ENCODE measurements around the gene SHF.
A peak's percentile ranks its signal among the peaks of the same experiment; 100 is the strongest.

The SHF gene

DNA sequence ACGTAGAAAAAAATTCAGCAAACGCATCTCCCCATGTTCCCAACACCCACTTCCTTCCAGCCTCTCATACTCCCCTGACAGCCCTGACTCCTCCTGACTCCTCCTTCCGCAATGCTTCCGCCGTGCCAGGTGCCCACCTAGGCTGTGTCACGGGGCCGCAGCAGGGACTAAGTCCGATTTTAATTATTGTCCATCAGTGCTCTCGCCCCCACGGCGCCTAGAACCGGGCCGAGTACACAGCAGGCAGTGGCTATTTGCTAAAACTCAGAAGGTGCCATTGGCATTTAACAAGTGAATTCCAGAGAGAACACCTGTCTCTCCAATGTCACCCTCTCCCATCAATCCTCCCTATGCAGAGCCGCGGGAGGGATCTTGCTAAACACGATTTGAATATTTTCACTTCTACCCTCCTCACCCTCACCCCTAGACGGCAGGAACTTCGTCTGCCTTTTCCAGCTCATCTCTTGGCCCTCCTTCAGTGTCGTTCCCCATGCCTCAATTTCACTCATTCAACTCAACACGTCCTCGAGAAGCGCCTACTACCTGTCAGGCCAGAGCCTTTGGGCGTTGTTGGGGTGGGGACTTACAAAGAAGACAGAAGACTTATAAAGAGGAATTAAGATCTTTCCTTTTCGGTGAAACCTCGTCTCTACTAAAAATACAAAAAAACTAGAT, 11.5 kb upstream of the SHF start:
- peak; percentile 45 for DNase-seq (ENCODE audit: low read depth, low spot score)

DNA sequence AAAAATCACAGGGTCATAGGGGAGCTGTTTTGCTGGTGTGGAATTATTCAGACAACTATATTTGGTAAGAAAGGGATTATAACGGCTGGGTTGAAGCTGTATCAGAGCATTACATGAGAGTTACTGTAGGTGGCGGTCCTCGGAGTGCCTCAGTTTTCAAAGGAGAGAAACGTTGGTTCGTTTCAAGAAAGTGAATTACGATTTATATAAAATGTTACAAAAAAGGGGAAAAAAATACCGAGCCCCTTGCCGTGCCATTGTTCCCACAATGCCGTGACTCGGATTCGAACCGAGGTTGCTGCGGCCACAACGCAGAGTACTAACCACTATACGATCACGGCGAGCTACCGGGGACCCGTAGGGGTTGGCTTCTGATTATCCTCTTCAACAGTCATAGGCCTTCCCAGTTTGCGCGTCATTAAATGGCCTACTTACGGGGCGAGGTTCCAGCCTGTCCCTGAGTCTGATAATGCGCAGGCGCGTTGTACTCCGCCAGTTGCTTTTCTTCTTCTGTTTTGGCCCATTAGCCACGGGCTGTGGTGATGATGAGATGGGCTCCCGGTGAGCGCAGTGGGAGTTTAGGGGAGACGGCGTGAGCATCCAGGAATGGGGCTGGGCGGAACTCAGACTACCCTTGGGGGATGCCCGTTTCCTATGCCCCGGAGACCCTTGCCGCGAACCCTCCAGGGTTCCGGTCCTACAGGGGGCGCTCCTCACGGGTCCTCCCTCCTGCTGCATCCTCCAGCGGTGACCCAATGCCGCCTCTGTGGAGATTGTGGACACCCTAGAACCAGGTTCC, 10.8 kb upstream of the SHF start:
- DNase-seq (ENCODE audit: low read depth, low spot score): peak; percentile 98

- DNase-seq (ENCODE audit: low read depth, low spot score): no peak
These were observed 9.7 kb upstream of the SHF start for GRCh38 chr15:45197512-45197911.

- no peak for DNase-seq (ENCODE audit: low read depth, low spot score)
These were observed 230 bp downstream of the SHF start for GRCh38 chr15:45187578-45187893.

DNA sequence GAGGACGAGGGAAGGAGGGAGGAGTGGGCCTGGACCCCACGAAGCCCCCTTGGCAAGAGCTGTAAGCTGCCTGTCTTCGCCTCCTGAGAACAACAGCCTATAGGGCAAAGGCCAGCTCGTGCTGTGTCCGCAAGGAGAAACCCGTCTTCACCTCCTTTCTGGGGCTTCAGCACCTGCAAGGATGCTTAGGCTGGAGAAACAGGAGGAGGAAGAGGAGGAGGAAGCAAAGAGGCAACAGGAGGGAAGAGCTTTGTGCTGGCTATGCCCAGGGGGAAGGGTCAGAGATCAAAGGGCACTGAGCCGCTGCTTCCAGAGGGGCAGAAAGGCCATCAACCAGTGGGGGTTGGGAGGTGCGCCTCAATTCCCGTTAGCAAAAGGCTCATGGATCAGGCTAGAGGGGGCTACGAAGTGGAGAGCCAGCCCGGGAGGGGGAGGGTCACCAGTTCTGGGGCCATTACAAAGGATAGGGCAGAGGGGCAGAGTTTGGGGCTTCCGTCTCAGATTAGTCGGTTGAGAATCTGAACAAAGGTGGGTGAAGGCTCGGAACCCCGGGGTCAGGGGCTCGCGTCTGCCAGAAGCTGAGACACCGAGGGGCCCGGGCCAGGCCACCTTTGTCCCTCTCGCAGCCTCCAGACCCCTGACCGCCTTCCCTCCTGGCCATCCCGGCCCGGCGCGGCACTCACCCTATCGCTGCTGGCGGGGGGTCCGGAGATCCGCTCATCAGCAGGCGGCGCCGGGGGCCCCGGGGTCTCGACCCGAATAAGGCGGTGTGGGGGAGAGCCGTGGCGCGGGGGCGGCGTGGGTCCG, 792 bp downstream of the SHF start:
- DNase-seq (ENCODE audit: low read depth, low spot score): peak; percentile 17

GRCh38 chr15:45185903-45186770, 1.6 kb downstream of the SHF start:
- peak; percentile 41 for DNase-seq (ENCODE audit: low read depth, low spot score)

GRCh38 chr15:45185069-45185779, 2.5 kb downstream of the SHF start:
- no peak for DNase-seq (ENCODE audit: low read depth, low spot score)

GRCh38 chr15:45184562-45185041, 3.2 kb downstream of the SHF start:
- DNase-seq (ENCODE audit: low read depth, low spot score): no peak

GRCh38 chr15:45183511-45183910, 4.3 kb downstream of the SHF start:
- DNase-seq (ENCODE audit: low read depth, low spot score): no peak

GRCh38 chr15:45182996-45183395, 4.8 kb downstream of the SHF start:
- DNase-seq (ENCODE audit: low read depth, low spot score): no peak

DNA sequence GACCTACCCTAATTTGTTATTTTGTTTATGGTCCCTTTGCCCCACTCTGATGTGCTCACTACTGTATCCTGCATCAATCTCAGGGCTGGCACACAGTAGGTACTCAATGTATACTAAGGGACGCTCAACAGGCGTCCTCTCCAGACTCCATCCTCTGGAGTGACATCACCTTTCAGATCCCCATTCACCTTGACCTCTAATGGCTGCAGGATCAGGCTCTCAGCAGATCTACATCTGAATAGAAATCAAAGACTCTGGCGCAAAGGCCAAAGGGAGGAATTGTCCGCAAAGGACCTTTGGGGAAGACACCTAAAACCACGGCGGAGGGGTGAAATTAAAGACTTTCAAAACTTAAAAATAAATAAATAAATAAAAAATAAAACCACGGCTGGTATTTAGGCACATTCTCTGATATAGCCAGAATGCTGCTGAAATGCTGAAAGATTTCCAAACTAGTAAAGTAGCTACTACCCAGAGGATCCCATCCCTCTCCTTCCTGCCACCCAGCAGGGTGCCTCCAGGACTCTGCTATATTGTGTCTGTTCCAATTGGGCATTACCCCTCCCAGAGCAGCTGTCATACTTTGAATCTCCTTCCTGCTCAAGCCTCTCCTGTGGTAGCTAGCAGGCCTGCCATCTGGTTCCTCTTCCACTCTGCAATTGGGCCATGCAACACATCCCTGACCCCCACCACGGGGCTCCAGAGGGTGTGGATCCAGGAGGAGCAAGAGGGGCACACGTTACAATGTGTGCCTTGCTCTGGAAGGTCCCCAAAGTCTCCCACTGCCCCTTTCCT, 6.1 kb downstream of the SHF start:
- no peak for DNase-seq (ENCODE audit: low read depth, low spot score)

GRCh38 chr15:45180648-45181436, 6.9 kb downstream of the SHF start:
- no peak for DNase-seq (ENCODE audit: low read depth, low spot score)

GRCh38 chr15:45180201-45180600, 7.6 kb downstream of the SHF start:
- peak; percentile 53 for DNase-seq (ENCODE audit: low read depth, low spot score)

DNA sequence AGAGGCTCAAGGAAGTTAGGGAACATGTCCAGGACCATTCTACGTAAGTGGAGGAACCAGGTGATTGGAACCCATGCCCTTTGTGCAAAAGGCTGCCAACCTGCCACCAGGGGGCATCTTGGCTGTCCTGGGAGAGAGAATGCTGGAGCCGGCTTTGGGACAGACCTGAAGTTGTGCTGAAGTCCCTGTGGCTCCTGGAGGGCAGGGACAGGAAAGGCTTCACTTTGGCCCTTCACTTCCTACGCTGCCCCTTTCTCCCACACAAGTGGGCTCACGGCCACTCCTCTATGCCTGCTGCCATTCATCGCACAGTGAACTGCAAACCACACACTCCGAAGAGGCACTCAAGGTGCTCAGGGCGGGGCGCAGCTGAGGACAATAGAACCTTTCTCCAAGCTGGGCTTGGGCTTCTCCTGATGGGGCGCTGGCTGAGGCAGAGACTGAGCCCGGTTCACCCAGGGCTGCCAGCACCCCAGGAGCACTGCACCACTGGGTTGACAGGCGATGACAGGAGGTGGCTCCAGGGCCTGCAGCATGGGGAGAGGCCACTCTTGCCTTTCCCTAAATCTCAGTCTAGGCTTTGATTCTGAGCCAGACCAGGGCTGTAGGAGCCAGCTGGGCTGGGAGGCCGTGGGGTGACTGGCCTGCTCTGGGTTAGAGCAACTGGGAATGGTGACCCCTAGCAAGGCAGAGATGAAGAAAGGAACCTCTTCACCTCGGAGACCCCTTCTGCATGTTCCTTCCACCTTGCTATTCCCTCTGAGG, 8.4 kb downstream of the SHF start:
- no peak for DNase-seq (ENCODE audit: low read depth, low spot score)

DNA sequence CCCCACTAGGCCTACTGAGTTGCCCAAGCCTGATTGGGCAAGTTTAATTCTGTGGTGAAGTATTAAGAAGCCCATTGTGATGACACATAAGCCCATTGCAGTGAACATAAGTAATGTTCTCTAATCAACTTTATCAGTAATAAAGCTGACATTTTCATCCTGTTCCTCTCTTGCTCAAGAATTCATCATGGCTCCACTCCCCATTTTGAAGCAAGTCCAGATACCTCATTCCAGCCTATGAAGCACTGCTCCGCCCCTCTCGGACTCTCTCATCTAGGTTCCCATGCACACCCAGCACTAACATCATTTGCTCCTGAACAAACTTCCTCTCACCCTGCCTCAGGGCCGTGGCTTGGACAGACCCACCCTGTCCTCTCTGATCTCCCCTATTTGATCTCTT, 10.5 kb downstream of the SHF start:
- no peak for DNase-seq (ENCODE audit: low read depth, low spot score)

DNA sequence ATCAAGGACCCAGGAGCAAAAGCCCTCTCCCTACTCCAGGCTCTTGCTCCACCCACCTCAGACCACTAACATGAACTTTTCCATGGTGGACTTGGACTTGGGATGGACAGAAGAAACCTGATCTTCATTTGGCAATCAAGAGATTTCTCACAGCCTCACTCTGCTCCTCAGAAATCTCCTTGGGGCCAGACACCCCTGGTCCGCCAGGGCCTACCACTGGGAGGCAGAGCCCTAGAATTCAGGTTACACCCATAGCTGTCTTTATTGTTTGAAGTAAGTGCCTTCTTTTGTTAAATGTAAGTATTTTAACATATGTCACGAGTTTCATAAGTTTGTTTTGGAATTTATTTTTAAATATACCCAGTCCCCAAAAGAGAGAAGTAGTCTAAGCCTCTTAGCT, 13.2 kb downstream of the SHF start:
- no peak for DNase-seq (ENCODE audit: low read depth, low spot score)

DNA sequence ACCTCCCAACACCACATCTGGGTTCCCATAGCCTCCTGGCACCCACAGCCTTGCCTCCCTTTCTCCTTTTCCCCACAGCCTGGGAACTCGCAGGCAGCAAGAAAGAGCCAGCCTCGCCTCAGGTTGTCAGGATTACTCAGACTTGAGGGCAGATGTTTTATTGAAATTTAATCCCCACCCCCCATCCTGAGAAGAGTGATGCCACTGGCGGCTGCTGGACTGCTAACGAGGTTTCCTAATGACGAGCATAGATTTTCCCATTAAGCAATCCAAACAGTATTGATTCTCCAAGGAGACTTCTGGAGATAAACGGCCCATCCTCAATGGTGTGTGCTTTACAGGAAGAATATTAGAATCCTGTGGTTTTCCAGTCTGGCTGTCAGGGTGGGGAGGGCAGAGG, 13.7 kb downstream of the SHF start:
- no peak for DNase-seq (ENCODE audit: low read depth, low spot score)

- DNase-seq (ENCODE audit: low read depth, low spot score): no peak
These were observed 15.9 kb downstream of the SHF start for GRCh38 chr15:45171912-45172311.
